ENCODE measurements around the gene PCDH18.
"Not testable (repeated sequence)": the region's sequence is repeated elsewhere in the genome, so short reads cannot be mapped to it uniquely, and the experiment has no call there.

The PCDH18 gene

GRCh38 chr4:137531986-137532868 is at the start of gene PCDH18:
PCDH18 (minus strand) TSS chr4:137532494; CDS start chr4:137532088, 406 bp downstream.
- DNase-seq, result no peak

- DNase-seq, result no peak
Observed at GRCh38 chr4:137576446-137576845, 44.2 kb upstream of the PCDH18 start.

GRCh38 chr4:137572647-137573046 is 40.4 kb upstream of the PCDH18 start:
- no peak for DNase-seq

GRCh38 chr4:137572163-137572562 is 39.9 kb upstream of the PCDH18 start:
- no peak for DNase-seq

- no peak for DNase-seq
Observed at GRCh38 chr4:137559801-137560200, 27.5 kb upstream of the PCDH18 start.

- DNase-seq, result no peak
Observed at GRCh38 chr4:137558951-137559350, 26.7 kb upstream of the PCDH18 start.

- DNase-seq, result no peak
Observed at GRCh38 chr4:137545461-137545861, 13.2 kb upstream of the PCDH18 start.

GRCh38 chr4:137543648-137544047 is 11.4 kb upstream of the PCDH18 start:
- DNase-seq, result no peak

GRCh38 chr4:137543198-137543597 is 10.9 kb upstream of the PCDH18 start:
- DNase-seq, result no peak

GRCh38 chr4:137541876-137542646 is 9.8 kb upstream of the PCDH18 start:
- DNase-seq, result no peak

- no peak for DNase-seq
Observed at GRCh38 chr4:137541181-137541580, 8.9 kb upstream of the PCDH18 start.

- DNase-seq, result no peak
Observed at GRCh38 chr4:137540356-137540755, 8.1 kb upstream of the PCDH18 start.

- no peak for DNase-seq
Observed at GRCh38 chr4:137538526-137538925, 6.2 kb upstream of the PCDH18 start.

- not testable (repeated sequence) for DNase-seq
Observed at GRCh38 chr4:137537807-137538206, 5.5 kb upstream of the PCDH18 start.

- DNase-seq, result no peak
Observed at GRCh38 chr4:137536789-137537561, 4.7 kb upstream of the PCDH18 start.

- no peak for DNase-seq
Observed at GRCh38 chr4:137535718-137536117, 3.4 kb upstream of the PCDH18 start.

GRCh38 chr4:137534516-137534915 is 2.2 kb upstream of the PCDH18 start:
- DNase-seq, result no peak

- DNase-seq, result no peak
Observed at GRCh38 chr4:137533855-137534254, 1.6 kb upstream of the PCDH18 start.

GRCh38 chr4:137532869-137533236 is 559 bp upstream of the PCDH18 start:
- DNase-seq, result no peak

GRCh38 chr4:137531168-137531985 is 917 bp downstream of the PCDH18 start:
- DNase-seq, result no peak

- no peak for DNase-seq
Observed at GRCh38 chr4:137530176-137530575, 2.1 kb downstream of the PCDH18 start.

- no peak for DNase-seq
Observed at GRCh38 chr4:137529432-137529831, 2.9 kb downstream of the PCDH18 start.
